ENCODE measurements around the gene OR11H6.

DNA sequence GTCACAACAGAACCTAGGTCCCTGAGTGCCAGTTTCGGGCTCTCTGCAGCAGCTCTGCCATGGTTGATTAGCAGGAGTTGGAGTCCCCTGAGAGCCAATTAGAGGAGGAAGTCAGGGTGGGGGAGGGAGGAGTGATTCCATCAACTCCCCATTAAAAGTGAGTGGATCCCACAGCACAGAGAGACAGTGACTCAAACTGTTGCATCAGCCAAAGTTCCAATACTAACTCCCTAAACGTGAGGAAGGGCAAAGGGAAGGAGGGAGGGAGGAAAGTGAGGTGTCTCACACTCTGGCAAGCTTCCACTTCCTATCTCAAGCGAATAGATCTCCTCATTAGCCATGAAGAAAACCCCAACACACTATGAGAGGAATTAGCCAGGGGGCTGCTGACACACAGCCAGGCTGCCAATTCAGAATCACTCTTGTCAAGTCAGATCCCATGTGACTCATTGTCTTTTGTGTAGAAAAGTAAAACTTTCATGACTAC lies 39.2 kb downstream of the OR11H6 start:
- TF ChIP-seq, protein P1, sequence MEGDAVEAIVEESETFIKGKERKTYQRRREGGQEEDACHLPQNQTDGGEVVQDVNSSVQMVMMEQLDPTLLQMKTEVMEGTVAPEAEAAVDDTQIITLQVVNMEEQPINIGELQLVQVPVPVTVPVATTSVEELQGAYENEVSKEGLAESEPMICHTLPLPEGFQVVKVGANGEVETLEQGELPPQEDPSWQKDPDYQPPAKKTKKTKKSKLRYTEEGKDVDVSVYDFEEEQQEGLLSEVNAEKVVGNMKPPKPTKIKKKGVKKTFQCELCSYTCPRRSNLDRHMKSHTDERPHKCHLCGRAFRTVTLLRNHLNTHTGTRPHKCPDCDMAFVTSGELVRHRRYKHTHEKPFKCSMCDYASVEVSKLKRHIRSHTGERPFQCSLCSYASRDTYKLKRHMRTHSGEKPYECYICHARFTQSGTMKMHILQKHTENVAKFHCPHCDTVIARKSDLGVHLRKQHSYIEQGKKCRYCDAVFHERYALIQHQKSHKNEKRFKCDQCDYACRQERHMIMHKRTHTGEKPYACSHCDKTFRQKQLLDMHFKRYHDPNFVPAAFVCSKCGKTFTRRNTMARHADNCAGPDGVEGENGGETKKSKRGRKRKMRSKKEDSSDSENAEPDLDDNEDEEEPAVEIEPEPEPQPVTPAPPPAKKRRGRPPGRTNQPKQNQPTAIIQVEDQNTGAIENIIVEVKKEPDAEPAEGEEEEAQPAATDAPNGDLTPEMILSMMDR (IDR thresholded peaks at IDR 0.05), result no peak
- TF ChIP-seq POLR2A (IDR thresholded peaks at IDR 0.05) (no peak), POLR2AphosphoS5 (IDR thresholded peaks at IDR 0.05) (no peak)

Data from breast epithelium (tissue), 3 donors.